Tibial nerve (tissue), 4 donors: ENCODE results near the gene ZNF483.

Experiments
- EP300 ChIP-seq, 2 donors: sonication (generic); formaldehyde crosslinking; IDR thresholded peaks; one replicate each; pipeline ENCODE4 v1.6.1; 2017; ENCODE audit warnings: antibody characterized with exemption in 2 of 2, mild to moderate bottlenecking in 1 of 2
- POLR2A ChIP-seq, 2 donors: fragments of 450-650 bp; IDR thresholded peaks; one replicate each; pipeline ENCODE4 v1.6.1; 2017; ENCODE audit warnings: antibody characterized with exemption in 2 of 2, mild to moderate bottlenecking in 2 of 2, moderate library complexity in 2 of 2
- TF ChIP-seq, protein P1 (sequence below), 5 experiments: fragments of 200-600 bp in 3 of 5; fragments of 450-650 bp in 2 of 5; sonication (generic) in 3 of 5; IDR thresholded peaks; one replicate each; pipeline ENCODE4 v1.5.1; 2016 to 2019; ENCODE audit warnings: antibody characterized with exemption in 5 of 5, mild to moderate bottlenecking in 3 of 5, moderate library complexity in 2 of 5

DNA sequence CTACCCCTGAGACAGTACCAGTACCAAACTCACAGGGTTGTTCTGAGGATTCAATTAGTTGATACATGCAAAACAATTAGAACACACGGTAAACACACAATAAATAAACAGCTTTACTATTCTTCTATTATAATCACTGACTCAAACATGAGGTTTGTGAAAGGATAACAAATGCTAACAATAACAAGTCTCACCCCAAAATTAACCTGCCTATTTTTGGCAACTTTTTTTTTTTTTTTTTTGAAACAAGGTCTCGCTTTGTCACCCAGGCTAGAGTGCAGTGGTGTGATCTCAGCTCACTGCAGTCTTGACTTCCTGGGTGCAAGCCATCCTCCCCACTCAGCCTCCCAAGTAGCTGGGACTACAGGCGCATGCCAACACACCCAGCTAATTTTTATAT, 47.3 kb upstream of the ZNF483 start:
- TF ChIP-seq, protein P1, sequence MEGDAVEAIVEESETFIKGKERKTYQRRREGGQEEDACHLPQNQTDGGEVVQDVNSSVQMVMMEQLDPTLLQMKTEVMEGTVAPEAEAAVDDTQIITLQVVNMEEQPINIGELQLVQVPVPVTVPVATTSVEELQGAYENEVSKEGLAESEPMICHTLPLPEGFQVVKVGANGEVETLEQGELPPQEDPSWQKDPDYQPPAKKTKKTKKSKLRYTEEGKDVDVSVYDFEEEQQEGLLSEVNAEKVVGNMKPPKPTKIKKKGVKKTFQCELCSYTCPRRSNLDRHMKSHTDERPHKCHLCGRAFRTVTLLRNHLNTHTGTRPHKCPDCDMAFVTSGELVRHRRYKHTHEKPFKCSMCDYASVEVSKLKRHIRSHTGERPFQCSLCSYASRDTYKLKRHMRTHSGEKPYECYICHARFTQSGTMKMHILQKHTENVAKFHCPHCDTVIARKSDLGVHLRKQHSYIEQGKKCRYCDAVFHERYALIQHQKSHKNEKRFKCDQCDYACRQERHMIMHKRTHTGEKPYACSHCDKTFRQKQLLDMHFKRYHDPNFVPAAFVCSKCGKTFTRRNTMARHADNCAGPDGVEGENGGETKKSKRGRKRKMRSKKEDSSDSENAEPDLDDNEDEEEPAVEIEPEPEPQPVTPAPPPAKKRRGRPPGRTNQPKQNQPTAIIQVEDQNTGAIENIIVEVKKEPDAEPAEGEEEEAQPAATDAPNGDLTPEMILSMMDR (IDR thresholded peaks at IDR 0.05): no peak
- no peak for TF ChIP-seq POLR2A (IDR thresholded peaks at IDR 0.05)
- TF ChIP-seq EP300 (IDR thresholded peaks at IDR 0.05): no peak
